SK-N-SH treated with all-trans-retinoic acid at 6 μM for 48 hours (cell line): ENCODE results near the gene PPP2R1B.

ENCODE experiments used
- ATAC-seq: fragments of 200-7000 bp; cut with Tn5 transposase; 3 replicates; pipeline ENCODE4 v1.9.1; 2020; ENCODE audit warnings: mild to moderate bottlenecking, moderate library complexity
- ARNTL ChIP-seq: fragments of 450-650 bp; formaldehyde crosslinking; IDR thresholded peaks from 2 replicates; pipeline ENCODE4 v1.5.0; 2020; ENCODE audit warnings: low read depth, mild to moderate bottlenecking, moderate library complexity, borderline replicate concordance
- BACH2 ChIP-seq: fragments of 250-450 bp; sonication (Bioruptor Pico); IDR thresholded peaks from 2 replicates; pipeline ENCODE4 v1.9.0; 2021; ENCODE audit warnings: mild to moderate bottlenecking, borderline replicate concordance
- CSDC2 ChIP-seq: fragments of 250-450 bp; sonication (Bioruptor Pico); IDR thresholded peaks from 2 replicates; pipeline ENCODE4 v1.5.0; 2020; ENCODE audit warnings: mild to moderate bottlenecking, moderate library complexity
- CSRNP3 ChIP-seq: fragments of 250-450 bp; sonication (Bioruptor Pico); IDR thresholded peaks from 2 replicates; pipeline ENCODE4 v1.5.1; 2021; ENCODE audit warnings: mild to moderate bottlenecking, moderate library complexity
- ESRRG ChIP-seq: fragments of 250-450 bp; sonication (Bioruptor Pico); IDR thresholded peaks from 2 replicates; pipeline ENCODE4 v1.6.1; 2021; ENCODE audit warnings: mild to moderate bottlenecking
- OSR1 ChIP-seq: fragments of 250-450 bp; sonication (Bioruptor Pico); IDR thresholded peaks from 2 replicates; pipeline ENCODE4 v1.8.0; 2022; ENCODE audit warnings: moderate library complexity, mild to moderate bottlenecking, inconsistent platforms
- PATZ1 ChIP-seq: fragments of 250-450 bp; sonication (Bioruptor Pico); IDR thresholded peaks from 2 replicates; pipeline ENCODE4 v1.8.0; 2020; ENCODE audit warnings: mild to moderate bottlenecking, moderate library complexity, borderline replicate concordance
- SNAI2 ChIP-seq: fragments of 250-450 bp; sonication (Bioruptor Pico); IDR thresholded peaks from 2 replicates; pipeline ENCODE4 v1.5.0; 2020; ENCODE audit warnings: mild to moderate bottlenecking, moderate library complexity
- TCF4 ChIP-seq: fragments of 250-450 bp; sonication (Bioruptor Pico); IDR thresholded peaks from 2 replicates; pipeline ENCODE4 v1.8.0; 2021; ENCODE audit warnings: mild to moderate bottlenecking, moderate library complexity, borderline replicate concordance
- TOX ChIP-seq: fragments of 250-450 bp; sonication (Bioruptor Pico); IDR thresholded peaks from 2 replicates; pipeline ENCODE4 v1.8.0; 2021; ENCODE audit warnings: mild to moderate bottlenecking, moderate library complexity, borderline replicate concordance
- ZC3H10 ChIP-seq: fragments of 250-450 bp; sonication (Bioruptor Pico); IDR thresholded peaks from 2 replicates; pipeline ENCODE4 v1.5.1; 2021; ENCODE audit warnings: mild to moderate bottlenecking, moderate library complexity
- ZFP30 ChIP-seq: fragments of 450-650 bp; formaldehyde crosslinking; IDR thresholded peaks from 2 replicates; pipeline ENCODE4 v1.5.0; 2022; ENCODE audit warnings: mild to moderate bottlenecking, moderate library complexity
- ZNF70 ChIP-seq: fragments of 450-650 bp; formaldehyde crosslinking; IDR thresholded peaks from 2 replicates; pipeline ENCODE4 v1.5.0; 2020; ENCODE audit warnings: mild to moderate bottlenecking, moderate library complexity
- ZNF8 ChIP-seq: fragments of 450-650 bp; formaldehyde crosslinking; IDR thresholded peaks from 2 replicates; pipeline ENCODE4 v1.5.0; 2020; ENCODE audit warnings: mild to moderate bottlenecking, moderate library complexity
- TF ChIP-seq, protein P1 (sequence below): fragments of 250-450 bp; sonication (Bioruptor Pico); IDR thresholded peaks from 2 replicates; pipeline ENCODE4 v1.5.1; 2020; ENCODE audit warnings: low read depth, mild to moderate bottlenecking, moderate library complexity
- TF ChIP-seq, protein P2 (sequence below): fragments of 250-450 bp; sonication (Bioruptor Pico); IDR thresholded peaks from 2 replicates; pipeline ENCODE4 v1.8.0; 2021; ENCODE audit warnings: low read depth, mild to moderate bottlenecking, moderate library complexity, borderline replicate concordance

Gene PPP2R1B

DNA sequence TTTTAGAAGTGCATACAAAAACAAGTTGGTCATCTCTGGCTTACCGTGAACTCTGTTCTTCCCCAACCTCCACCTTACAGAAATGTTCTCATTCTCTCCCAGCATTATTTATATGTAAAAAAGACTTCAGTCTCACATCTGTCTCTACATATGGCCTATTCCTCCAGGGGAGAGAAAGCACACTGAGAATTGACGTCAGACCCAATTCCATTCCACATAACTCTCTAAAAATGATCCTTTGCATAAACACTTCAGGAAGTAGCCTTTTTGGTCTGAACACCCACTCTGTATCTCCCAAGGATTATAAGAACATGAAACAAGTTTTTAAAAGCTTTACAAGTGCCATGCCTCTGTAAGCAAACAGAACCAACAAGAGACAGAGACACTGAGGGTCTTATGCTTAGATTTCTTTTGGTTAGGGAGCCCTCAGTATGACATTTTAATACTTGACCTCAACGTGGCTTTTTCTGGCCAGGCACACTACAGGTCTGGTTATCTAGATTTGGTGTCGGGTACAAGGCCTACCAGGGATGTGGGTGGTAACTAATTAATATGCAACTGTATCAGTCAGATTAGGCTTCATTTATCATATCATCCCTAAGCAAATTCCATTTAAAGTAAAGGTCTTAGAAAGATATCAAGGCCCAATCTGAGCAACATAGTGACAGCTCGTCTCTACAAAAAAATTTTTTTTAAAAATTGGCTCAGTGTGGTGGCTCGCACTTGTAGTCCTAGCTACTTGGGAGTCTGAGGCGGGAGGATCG lies 48.5 kb upstream of the PPP2R1B start (continued):
- no peak for TF ChIP-seq PATZ1 (CRISPR knock-in tag)
- TF ChIP-seq ZFP30 (CRISPR knock-in tag): no peak
- TF ChIP-seq ZC3H10 (CRISPR knock-in tag): no peak
- no peak for TF ChIP-seq TOX (CRISPR knock-in tag)

DNA sequence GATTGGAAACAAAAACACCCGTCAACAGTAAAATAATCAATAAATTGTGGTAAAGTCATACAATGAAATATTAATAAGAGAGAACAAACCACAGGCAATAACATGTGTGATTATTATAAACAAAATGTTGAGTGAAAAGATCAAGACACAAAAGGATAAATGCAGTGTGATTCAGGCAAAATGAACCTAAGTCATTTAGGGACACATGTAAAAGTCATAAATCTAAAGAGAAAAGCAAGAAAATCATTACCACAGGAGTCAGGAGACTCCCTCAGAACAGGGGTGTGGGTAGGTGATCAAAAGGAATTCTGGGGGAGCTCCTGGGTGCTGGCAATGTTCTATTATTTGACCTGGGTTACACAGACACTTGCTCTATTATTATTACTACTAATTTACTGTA lies 47.9 kb upstream of the PPP2R1B start:
- ATAC-seq: no peak
- TF ChIP-seq TOX (CRISPR knock-in tag) (no peak), SNAI2 (CRISPR knock-in tag) (no peak), CSDC2 (CRISPR knock-in tag) (no peak), ARNTL (CRISPR knock-in tag) (no peak)

DNA sequence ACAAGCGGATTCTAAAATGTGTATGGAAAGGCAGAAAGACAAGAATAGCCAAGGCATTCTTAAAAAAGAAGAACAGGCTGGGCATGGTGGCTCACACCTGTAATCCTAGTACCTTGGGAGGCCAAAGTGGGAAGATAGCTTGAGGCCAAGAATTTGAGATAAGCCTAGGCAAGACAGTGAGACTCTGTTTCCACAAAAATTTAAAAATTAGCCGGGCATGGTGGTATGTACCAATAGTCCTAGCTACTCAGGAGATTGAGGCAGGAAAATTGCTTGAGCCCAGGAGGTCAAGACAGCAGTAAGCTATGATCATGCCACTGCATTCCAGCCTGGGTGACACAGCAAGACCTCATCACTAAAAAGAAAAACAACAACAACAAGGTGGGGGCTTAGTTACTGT lies 46.0 kb upstream of the PPP2R1B start:
- TF ChIP-seq OSR1 (CRISPR knock-in tag) (no peak), TCF4 (no peak), ZFP30 (CRISPR knock-in tag) (no peak), CSRNP3 (CRISPR knock-in tag) (no peak), BACH2 (CRISPR knock-in tag) (no peak), ZNF70 (CRISPR knock-in tag) (no peak), ESRRG (no peak), PATZ1 (CRISPR knock-in tag) (no peak)
- TF ChIP-seq, protein P1, sequence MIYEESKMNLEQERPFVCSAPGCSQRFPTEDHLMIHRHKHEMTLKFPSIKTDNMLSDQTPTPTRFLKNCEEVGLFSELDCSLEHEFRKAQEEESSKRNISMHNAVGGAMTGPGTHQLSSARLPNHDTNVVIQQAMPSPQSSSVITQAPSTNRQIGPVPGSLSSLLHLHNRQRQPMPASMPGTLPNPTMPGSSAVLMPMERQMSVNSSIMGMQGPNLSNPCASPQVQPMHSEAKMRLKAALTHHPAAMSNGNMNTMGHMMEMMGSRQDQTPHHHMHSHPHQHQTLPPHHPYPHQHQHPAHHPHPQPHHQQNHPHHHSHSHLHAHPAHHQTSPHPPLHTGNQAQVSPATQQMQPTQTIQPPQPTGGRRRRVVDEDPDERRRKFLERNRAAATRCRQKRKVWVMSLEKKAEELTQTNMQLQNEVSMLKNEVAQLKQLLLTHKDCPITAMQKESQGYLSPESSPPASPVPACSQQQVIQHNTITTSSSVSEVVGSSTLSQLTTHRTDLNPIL: no peak
- TF ChIP-seq, protein P2, sequence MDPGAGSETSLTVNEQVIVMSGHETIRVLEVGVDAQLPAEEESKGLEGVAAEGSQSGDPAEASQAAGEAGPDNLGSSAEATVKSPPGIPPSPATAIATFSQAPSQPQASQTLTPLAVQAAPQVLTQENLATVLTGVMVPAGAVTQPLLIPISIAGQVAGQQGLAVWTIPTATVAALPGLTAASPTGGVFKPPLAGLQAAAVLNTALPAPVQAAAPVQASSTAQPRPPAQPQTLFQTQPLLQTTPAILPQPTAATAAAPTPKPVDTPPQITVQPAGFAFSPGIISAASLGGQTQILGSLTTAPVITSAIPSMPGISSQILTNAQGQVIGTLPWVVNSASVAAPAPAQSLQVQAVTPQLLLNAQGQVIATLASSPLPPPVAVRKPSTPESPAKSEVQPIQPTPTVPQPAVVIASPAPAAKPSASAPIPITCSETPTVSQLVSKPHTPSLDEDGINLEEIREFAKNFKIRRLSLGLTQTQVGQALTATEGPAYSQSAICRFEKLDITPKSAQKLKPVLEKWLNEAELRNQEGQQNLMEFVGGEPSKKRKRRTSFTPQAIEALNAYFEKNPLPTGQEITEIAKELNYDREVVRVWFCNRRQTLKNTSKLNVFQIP (CRISPR knock-in tag): no peak

DNA sequence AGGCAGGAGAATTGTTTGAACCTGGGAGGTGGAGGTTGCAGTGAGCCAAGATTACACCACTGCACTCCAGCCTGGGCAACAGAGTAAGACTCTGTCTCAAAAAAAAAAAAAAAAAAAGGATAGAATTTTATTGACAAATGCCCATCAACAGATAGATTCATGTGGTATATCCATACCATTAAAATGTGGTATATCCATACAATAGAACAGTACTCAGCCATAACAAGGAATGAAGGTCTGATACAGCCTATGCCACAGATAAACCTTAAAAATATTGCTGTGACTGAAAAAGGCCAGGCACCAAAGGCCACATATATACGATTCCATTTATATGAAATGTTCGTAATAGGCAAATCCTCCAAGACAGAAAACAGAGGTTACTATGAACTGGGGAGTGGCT lies 45.3 kb upstream of the PPP2R1B start:
- ATAC-seq: no peak

More for the DNA sequence above, 46.0 kb upstream of the PPP2R1B start:
- no peak for ATAC-seq

More for the DNA sequence above, 45.3 kb upstream of the PPP2R1B start:
- TF ChIP-seq ZNF8 (CRISPR knock-in tag): peak; percentile 94
- TF ChIP-seq, protein P2 (CRISPR knock-in tag): no peak
